NT2/D1 (cell line): ENCODE measurements around the gene ABCA1.

Experiments
- SUZ12 ChIP-seq: IDR thresholded peaks from 2 replicates; pipeline ENCODE4 v1.6.1; 2011; ENCODE audit not compliant: insufficient read length, insufficient read depth; ENCODE audit errors: extremely low read depth
- YY1 ChIP-seq: IDR thresholded peaks from 2 replicates; pipeline ENCODE4 v1.6.1; 2011; ENCODE audit not compliant: insufficient read length, insufficient read depth
- ZNF274 ChIP-seq: IDR thresholded peaks from 2 replicates; pipeline ENCODE4 v1.6.1; 2011; ENCODE audit warnings: mild to moderate bottlenecking, low read depth, low read length

DNA sequence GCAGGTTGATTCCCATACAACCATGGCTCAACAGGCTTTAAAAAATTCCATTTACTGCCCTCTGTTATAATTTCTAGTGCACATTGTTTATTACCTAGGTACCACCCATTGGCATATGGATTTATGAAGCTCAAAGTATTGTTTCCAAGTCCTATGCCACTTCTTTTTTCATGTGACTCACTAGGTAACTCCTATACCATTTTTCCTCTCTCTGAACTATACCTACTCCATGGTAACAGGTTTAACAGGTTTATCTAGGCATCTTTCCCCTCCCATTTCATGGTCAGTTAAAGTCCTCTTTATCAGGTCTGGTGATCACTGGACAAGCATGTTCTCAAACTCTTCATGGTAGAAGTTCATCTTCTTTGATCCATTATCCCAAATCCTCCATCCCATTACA, 49.6 kb upstream of the ABCA1 start:
- no peak for TF ChIP-seq ZNF274
- TF ChIP-seq YY1: no peak
- TF ChIP-seq SUZ12: no peak
